AG04450 (cell line): ENCODE data around the gene WNK2. TPM values are rescaled to one million over a fixed set of nuclear protein-coding genes. Genes with fewer than 3 reads are reported as not detected.

Experiments used
- CTCF ChIA-PET: fragments of 300-600, 350-600 bp; formaldehyde crosslinking; extraction: SDS; loops from one replicate; lab custom pipeline; 2022; ENCODE audit warnings: antibody characterized with exemption, inconsistent platforms; lab: Charles Lee
- POLR2A ChIA-PET: fragments of 350-600 bp; formaldehyde crosslinking; extraction: SDS; loops from one replicate; lab custom pipeline; 2021; ENCODE audit warnings: antibody characterized with exemption, inconsistent platforms; lab: Yijun Ruan, JAX
- DNase-seq: peaks from one replicate; pipeline ENCODE4 v3.0.0-alpha.2; 2011; ENCODE audit warnings: low read depth, low spot score
- H3K27ac ChIP-seq: one replicate; pipeline ENCODE4 v1.5.1; 2012; ENCODE audit warnings: low read depth, low read length, control low read depth
- H3K27me3 ChIP-seq: one replicate; pipeline ENCODE4 v1.6.0; 2012; ENCODE audit warnings: low read length; ENCODE audit not compliant: control insufficient read depth, insufficient read depth
- H3K4me3 ChIP-seq: 2 replicates; pipeline ENCODE4 v1.5.1; 2011; ENCODE audit warnings: mild to moderate bottlenecking, low read depth, low read length, control low read depth
- H3K9me3 ChIP-seq: 2 replicates; pipeline ENCODE4 v1.5.1; 2012; ENCODE audit warnings: low read length; ENCODE audit not compliant: control insufficient read depth, insufficient read depth
- CTCF ChIP-seq: IDR thresholded peaks from 2 replicates; pipeline ENCODE4 v1.5.1; 2011; ENCODE audit warnings: low read depth, low read length, control low read depth, inconsistent platforms
- polyA plus RNA-seq: library from polyadenylated mRNA; depleted of rRNA; stranded (reverse); fragments of >200 nt; gene quantifications from 2 replicates; pipeline ENCODE4 v1.2.3, GENCODE V29; 2011

Gene WNK2
- polyA plus RNA-seq, 1 experiment: not detected

GRCh38 chr9:93222890-93223259 lies 38.9 kb downstream of the WNK2 start:
- no peak overlapping the region for H3K27ac ChIP-seq
- H3K4me3 ChIP-seq: no peak overlapping the region
- ChIA-PET POLR2A (no interaction called here), CTCF (interaction anchor here (1.0 kb wide), 1 partner anchor 459 kb away, joined by 3 read pairs; no protein-coding TSS in a partner anchor)
- no peaks in the 10 kb centered on the region; the same call in 1 of the 2 replicates for H3K9me3 ChIP-seq
- peaks cover 2% of the 10 kb centered on the region for H3K27me3 ChIP-seq
- TF ChIP-seq CTCF: no peak
- DNase-seq: no peak

GRCh38 chr9:93223260-93224180 lies 39.6 kb downstream of the WNK2 start:
- Histone ChIP-seq H3K4me3 (no peak overlapping the region), H3K27me3 (peaks cover 2% of the 10 kb centered on the region), H3K27ac (no peak overlapping the region), H3K9me3 (no peaks in the 10 kb centered on the region; the same call in 1 of the 2 replicates)
- DNase-seq: peak; percentile 4
- CTCF ChIA-PET: interaction anchor here (1.0 kb wide), 1 partner anchor 459 kb away, joined by 3 read pairs; no protein-coding TSS in a partner anchor
- POLR2A ChIA-PET: no interaction called here
- TF ChIP-seq CTCF: no peak

DNA sequence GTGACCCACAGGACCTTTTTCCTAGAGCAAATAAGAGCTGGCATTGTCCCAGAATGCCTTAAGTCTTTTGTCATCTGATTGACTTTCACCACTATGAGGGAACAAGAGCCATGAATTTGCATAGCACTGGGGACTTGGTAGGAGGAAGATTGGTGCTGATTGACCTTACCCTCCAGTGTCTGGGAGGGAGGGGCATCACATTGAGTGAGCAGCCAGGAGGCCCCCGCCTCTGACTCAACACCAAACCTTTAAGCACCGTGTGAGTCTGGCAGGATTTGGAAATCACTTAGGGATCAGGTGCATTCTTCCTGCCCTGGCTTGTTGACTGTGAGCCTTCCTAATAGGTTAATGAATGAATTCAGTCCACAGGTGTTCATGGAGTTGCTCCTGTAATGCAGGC lies 40.7 kb downstream of the WNK2 start:
- ChIA-PET POLR2A (no interaction called here), CTCF (no interaction called here)
- Histone ChIP-seq H3K9me3 (no peaks in the 10 kb centered on the region; the same call in 1 of the 2 replicates), H3K4me3 (no peak overlapping the region), H3K27ac (no peak overlapping the region), H3K27me3 (peaks cover 2% of the 10 kb centered on the region)
- TF ChIP-seq CTCF: no peak
- no peak for DNase-seq

DNA sequence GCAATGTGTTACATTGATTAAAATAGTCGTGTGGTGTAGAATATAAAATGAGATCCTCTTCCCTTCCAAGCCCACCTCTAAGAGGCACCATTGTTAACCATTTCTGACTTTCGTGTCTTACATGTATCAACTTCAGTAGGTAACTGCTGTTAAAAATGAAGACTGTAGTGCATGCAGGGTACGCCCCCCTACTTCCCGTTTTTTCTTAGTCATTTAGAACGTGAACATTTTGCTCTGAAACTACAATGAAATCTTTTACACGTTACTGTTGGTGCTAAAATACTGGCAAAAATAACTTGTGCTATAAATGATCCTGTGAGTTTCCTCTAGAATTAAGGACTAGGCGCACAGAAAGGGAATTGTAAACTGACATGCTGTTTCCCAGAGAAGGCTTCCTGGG lies 41.5 kb downstream of the WNK2 start:
- Histone ChIP-seq H3K27me3 (peaks cover 2% of the 10 kb centered on the region), H3K9me3 (no peaks in the 10 kb centered on the region; the same call in 1 of the 2 replicates), H3K27ac (no peak overlapping the region), H3K4me3 (no peak overlapping the region)
- POLR2A ChIA-PET: no interaction called here
- TF ChIP-seq CTCF: no peak
- DNase-seq: no peak
- CTCF ChIA-PET: no interaction called here

DNA sequence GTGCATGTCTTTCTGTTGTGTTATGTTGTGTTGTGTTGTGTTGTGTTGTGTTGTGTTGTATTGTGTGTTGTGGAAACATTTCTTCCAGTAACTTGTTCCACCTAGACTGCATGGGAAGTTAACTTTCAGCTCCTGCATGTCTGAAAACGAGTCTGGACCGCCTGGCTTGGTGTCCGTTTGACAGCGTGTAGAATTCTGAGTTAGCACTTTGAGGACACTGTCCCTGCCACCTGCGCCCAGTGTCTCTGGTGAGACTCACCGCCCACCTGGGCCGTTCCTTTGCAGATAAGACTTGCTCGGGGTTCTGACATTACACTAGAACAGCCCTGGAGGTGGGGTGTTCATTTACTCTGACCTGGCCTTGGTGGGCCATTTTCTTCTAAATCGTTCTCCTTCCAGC lies 42.0 kb downstream of the WNK2 start:
- TF ChIP-seq CTCF: no peak
- H3K4me3 ChIP-seq: no peak overlapping the region
- POLR2A ChIA-PET: no interaction called here
- no peak overlapping the region for H3K27ac ChIP-seq
- CTCF ChIA-PET: no interaction called here
- no peak for DNase-seq
- H3K27me3 ChIP-seq: peaks cover 2% of the 10 kb centered on the region
- no peaks in the 10 kb centered on the region; the same call in 1 of the 2 replicates for H3K9me3 ChIP-seq
